Activated CD4-positive, alpha-beta T cell treated with anti-CD3 and anti-CD28 coated beads, Interleukin-2, amount 50 U/mL, for 48 hours (primary cell): Measurements from ENCODE around the gene CLPSL1.

Experiments
- DNase-seq, 2 experiments: peaks; one replicate each; pipeline ENCODE4 v3.0.0-alpha.2; 2020

Gene CLPSL1

GRCh38 chr6:35765739-35766138 lies 15.1 kb upstream of the CLPSL1 start:
- DNase-seq: no peak

- DNase-seq: no peak
Observed at GRCh38 chr6:35769211-35769610, 11.6 kb upstream of the CLPSL1 start.

- DNase-seq: no peak
Observed at GRCh38 chr6:35771343-35771627, 9.5 kb upstream of the CLPSL1 start.

GRCh38 chr6:35774116-35774794 lies 6.6 kb upstream of the CLPSL1 start:
- no peak for DNase-seq

- no peak for DNase-seq
Observed at GRCh38 chr6:35775031-35775430, 5.8 kb upstream of the CLPSL1 start.

GRCh38 chr6:35776364-35777215 lies 4.2 kb upstream of the CLPSL1 start, which contains the start of gene CLPSL2:
CLPSL2 (plus strand) TSS chr6:35776598; CDS start chr6:35776619, 21 bp downstream.
- DNase-seq: peak; percentile 15 to 24

GRCh38 chr6:35777356-35778102 lies 3.3 kb upstream of the CLPSL1 start:
- DNase-seq: no peak

- no peak for DNase-seq
Observed at GRCh38 chr6:35778437-35778836, 2.4 kb upstream of the CLPSL1 start.

GRCh38 chr6:35781290-35781689 lies 471 bp downstream of the CLPSL1 start:
- DNase-seq: no peak

GRCh38 chr6:35782424-35782823 lies 1.6 kb downstream of the CLPSL1 start:
- no peak for DNase-seq

- no peak for DNase-seq
Observed at GRCh38 chr6:35784200-35784599, 3.4 kb downstream of the CLPSL1 start.

GRCh38 chr6:35786272-35786671 lies 5.5 kb downstream of the CLPSL1 start:
- no peak for DNase-seq

GRCh38 chr6:35786810-35787209 lies 6.0 kb downstream of the CLPSL1 start:
- DNase-seq: no peak

- DNase-seq: no peak
Observed at GRCh38 chr6:35787266-35788218, 6.7 kb downstream of the CLPSL1 start.

GRCh38 chr6:35788423-35788982 lies 7.7 kb downstream of the CLPSL1 start:
- DNase-seq: no peak

GRCh38 chr6:35790683-35791082 lies 9.9 kb downstream of the CLPSL1 start:
- no peak for DNase-seq

GRCh38 chr6:35794536-35795452 lies 14.0 kb downstream of the CLPSL1 start:
- DNase-seq: no peak

GRCh38 chr6:35795453-35796071 lies 14.7 kb downstream of the CLPSL1 start:
- no peak for DNase-seq

- no peak for DNase-seq
Observed at GRCh38 chr6:35796236-35796635, 15.4 kb downstream of the CLPSL1 start.

GRCh38 chr6:35797837-35798526 lies 17.2 kb downstream of the CLPSL1 start:
- DNase-seq: no peak
